Hematopoietic multipotent progenitor cell treated with erythropoietin and hydrocortisone succinate and interleukin-3 and kit ligand, for 6 days (in vitro differentiated cells): ENCODE results near the gene UBA1.

Source experiments
- DNase-seq: peaks from one replicate; pipeline ENCODE4 v3.0.0-alpha.2; 2015

Gene UBA1

DNA sequence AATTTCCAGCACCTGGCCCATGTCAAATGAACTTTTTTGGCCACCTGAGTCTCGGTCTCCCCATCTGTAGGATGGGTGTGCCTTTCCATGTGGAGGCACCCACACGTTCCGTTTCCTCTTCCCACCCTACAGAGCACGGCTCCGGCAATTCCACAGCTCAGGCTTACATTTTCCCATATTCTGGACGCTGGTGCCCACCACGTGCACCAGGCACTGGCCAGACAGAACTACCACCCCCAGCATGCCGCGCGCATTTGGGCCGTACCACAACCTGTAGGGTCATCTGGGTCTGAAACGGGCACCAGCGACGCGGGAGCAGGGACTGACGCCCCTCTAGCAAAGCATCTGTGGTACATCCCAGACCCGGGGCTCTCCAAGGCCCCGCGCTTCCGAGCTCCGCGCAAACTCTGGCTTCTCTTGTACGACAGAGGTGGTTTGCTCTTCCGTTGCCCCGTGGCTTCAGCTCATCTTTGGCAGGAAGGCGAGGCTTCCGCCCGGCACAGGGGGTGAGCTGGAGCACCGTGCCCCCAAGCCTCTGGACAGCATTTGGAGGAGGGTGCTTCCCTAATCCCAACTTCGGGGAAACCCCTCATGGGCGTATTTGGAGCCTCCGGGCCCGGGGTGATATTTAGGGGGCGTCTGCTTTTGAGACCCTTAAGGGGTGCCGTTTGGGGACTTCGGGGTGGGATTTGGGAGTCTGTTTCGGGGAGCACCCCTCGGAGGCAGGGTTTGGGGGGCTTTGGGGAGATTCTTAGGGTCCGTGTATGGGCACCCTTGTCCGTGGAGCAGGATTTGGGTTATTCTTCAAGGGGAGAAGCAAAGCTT, 3.0 kb upstream of the UBA1 start:
- peak; percentile 94 for DNase-seq

DNA sequence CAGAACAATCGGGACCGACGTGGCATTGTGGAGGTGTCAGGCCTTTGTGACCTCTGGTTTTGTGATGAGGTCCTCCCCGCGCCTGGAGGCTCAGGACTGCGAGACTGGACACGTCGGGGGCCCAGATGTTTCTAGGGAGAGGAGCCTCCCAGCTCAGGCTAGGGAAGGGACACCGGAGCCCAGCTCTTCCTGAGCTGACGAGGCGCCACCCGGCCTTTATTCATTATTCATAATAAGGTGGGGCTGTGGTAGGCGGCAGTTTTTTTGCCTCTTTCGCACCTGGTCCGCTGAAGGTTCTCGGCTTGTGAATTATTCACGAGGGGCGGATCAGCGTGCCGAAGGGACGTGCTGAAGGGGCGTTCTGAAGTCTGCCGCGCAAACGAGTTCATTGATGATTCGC, 2.3 kb upstream of the UBA1 start:
- DNase-seq = peak; percentile 32

DNA sequence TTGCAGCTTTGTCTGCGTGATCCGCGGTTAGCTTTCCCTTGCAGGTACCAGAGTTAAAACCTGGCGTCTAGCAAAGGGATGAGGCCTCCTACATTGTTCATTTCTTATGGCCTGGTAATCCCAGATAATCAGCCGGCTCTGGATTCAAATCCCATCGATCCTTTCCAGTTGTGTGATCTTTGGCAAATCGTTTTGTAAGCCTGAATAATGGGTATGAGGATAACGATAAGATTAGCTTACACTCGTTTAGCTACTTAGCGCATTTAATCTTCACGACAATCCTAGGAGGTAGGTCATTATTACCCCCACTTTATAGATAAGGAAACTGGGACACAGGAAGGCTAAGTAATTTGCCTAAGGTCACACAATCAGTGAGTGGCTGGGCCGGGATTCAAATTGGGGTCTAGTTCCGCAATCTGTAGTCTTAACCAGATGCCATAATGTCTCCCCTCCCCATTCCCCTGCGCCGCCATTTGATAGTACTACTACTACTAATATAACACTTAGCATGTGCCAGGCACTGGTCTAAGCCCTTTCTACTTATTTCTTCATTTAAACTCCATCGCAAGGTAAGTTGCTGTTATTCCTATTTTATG, 1.7 kb upstream of the UBA1 start:
- peak; percentile 7 for DNase-seq

- peak; percentile 13 for DNase-seq
Measured at GRCh38 chrX:47194194-47194787, 662 bp downstream of the UBA1 start.

DNA sequence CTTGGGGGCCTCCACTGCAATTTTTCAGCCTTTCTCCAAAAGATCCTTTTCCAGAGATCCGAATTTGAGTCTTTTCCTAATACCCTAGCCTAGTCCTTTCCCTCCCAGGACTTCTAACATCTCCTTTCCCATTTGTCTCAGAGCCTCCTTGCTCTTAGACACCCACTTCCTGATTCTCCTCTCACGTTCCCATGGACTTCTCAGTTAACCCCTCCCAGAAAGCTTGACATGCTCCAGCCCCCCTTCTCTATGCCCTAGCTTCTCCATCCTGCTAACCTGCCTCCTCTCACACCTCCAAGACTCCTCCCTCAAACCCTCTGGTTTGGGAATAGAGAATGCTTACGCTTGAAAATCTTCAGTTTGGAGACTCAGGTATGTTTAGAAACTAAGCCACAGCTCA, 2.5 kb downstream of the UBA1 start:
- no peak for DNase-seq

DNA sequence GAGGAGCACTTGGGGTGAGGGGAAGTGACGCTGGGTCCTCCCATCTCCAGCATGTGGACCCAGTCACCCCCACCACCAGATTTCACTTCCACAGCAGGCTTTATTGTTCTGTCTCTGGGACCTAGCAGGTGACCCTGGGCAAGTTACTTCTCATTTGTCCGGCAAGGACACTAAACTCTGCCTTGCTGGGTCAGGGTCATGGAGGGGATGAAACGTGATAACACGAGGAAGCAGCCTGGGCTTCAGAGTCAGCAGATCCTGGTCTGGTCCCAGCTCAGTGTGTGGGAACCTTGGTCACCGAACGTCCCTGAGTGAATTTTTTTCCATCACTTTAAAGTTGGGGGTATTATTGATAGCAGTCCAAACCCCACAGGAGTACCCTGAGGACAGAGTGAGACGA, 3.9 kb downstream of the UBA1 start:
- no peak for DNase-seq

- DNase-seq = no peak
Measured at GRCh38 chrX:47198026-47198686, 4.5 kb downstream of the UBA1 start.

- no peak for DNase-seq
Measured at GRCh38 chrX:47198687-47199080, 5.1 kb downstream of the UBA1 start.

DNA sequence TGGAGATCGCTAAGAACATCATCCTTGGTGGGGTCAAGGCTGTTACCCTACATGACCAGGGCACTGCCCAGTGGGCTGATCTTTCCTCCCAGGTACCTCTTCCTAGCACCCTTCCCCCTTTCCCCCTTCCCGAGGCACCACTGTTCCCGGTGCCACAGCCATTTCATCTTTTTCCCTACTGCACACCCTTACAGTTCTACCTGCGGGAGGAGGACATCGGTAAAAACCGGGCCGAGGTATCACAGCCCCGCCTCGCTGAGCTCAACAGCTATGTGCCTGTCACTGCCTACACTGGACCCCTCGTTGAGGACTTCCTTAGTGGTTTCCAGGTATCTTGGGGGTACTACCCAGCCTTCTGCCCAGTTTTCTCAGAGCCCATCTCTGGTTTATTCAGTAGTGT, 5.7 kb downstream of the UBA1 start:
- DNase-seq = no peak

GRCh38 chrX:47200385-47201150, 6.9 kb downstream of the UBA1 start:
- DNase-seq = no peak

- DNase-seq = no peak
Measured at GRCh38 chrX:47201345-47201944, 7.8 kb downstream of the UBA1 start.

GRCh38 chrX:47202316-47202715, 8.7 kb downstream of the UBA1 start:
- DNase-seq = no peak

DNA sequence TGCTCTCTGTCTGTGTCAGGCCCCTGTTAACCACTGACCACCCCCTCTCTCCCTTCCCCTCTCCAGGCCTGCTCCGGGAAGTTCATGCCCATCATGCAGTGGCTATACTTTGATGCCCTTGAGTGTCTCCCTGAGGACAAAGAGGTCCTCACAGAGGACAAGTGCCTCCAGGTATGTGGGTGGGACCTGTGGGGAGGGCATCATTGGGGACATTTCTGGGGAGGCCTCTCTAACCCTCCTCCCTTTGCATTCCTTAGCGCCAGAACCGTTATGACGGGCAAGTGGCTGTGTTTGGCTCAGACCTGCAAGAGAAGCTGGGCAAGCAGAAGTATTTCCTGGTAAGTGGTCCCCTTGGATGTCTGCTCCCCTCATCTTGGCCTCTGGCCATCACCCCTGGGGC, 9.2 kb downstream of the UBA1 start:
- DNase-seq = no peak

- DNase-seq = no peak
Measured at GRCh38 chrX:47204970-47205369, 11.3 kb downstream of the UBA1 start.

DNA sequence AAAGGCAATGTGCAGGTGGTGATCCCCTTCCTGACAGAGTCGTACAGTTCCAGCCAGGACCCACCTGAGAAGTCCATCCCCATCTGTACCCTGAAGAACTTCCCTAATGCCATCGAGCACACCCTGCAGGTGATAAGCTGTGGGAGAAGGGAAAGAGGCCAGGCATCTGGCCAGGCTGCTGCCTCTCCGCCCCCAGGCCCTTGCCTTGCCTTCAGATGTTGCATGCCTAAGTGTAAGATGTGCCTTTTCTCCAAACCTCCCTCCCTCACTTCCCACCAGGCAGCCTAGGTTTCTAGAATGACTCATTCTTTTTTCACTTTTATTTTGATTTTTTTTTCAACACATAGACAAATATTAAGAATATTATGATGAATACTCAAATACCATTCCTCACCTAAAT, 12.7 kb downstream of the UBA1 start:
- DNase-seq = no peak

DNA sequence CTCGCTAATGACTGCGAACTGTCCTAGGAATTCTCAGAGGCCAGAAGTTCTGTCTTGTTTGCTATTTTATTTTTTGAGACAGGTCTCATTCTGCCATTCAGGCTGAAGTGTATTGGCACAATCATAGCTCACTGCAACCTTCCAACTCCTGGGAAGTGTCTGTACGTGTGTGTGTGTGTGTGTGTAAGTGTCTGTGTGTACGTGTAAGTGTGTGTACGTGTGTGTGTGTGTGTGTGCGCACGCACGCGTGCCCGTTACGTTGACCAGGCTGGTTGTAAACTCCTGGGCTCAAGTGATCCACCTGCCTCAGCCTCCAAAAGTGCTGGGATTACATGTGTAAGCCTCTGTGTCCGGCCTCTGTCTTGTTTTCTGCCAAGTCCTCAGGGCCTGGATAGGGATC, 14.5 kb downstream of the UBA1 start:
- no peak for DNase-seq

DNA sequence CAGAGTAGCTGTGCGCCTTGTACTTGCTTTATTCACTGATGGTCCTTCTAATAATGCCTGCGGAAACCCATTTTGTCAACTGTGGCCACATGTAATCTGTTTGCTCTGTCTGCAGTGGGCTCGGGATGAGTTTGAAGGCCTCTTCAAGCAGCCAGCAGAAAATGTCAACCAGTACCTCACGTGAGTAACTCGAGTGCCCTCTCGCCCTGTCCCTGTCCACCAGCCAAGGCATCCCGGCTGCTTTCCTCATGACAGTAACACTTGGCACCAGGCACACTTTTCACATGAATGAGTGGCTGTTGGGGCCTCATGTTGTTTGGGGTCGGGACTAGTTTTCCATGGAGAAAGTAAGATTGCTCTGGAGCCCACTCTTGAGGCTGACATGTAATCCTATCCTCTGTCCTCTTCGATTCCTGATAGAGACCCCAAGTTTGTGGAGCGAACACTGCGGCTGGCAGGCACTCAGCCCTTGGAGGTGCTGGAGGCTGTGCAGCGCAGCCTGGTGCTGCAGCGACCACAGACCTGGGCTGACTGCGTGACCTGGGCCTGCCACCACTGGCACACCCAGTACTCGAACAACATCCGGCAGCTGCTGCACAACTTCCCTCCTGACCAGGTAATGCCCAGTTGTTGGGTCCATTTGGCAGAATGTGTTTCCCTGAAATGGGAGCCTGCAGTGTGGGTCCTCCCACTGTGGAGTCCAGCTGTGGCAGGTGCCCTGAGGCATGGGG, 16.0 kb downstream of the UBA1 start:
- DNase-seq = no peak

DNA sequence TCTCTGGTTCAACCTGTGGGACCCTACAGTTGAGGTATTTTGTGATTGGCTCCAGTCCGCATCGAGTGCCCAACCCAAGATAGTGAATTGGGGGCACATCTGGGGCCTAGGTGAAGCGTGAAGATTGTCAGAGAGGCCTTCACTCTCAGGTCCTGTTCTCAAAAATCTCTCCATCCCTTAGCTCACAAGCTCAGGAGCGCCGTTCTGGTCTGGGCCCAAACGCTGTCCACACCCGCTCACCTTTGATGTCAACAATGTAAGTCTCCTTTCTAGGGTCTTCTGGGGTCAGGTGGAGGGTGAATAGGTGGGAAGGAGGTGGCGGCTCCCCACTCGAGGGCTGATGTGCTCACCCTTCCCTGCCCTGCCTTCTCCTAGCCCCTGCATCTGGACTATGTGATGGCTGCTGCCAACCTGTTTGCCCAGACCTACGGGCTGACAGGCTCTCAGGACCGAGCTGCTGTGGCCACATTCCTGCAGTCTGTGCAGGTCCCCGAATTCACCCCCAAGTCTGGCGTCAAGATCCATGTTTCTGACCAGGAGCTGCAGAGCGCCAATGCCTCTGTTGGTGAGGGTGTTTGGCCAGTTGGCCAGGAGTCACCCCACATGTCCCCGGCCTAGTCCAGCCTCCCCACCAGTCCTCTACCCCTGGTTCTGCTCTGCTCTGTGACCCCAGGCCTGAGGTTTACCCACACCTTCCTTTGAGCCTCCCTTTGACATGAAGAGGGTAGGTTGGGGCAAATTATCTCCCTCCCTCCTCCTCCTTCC, 17.2 kb downstream of the UBA1 start:
- no peak for DNase-seq

DNA sequence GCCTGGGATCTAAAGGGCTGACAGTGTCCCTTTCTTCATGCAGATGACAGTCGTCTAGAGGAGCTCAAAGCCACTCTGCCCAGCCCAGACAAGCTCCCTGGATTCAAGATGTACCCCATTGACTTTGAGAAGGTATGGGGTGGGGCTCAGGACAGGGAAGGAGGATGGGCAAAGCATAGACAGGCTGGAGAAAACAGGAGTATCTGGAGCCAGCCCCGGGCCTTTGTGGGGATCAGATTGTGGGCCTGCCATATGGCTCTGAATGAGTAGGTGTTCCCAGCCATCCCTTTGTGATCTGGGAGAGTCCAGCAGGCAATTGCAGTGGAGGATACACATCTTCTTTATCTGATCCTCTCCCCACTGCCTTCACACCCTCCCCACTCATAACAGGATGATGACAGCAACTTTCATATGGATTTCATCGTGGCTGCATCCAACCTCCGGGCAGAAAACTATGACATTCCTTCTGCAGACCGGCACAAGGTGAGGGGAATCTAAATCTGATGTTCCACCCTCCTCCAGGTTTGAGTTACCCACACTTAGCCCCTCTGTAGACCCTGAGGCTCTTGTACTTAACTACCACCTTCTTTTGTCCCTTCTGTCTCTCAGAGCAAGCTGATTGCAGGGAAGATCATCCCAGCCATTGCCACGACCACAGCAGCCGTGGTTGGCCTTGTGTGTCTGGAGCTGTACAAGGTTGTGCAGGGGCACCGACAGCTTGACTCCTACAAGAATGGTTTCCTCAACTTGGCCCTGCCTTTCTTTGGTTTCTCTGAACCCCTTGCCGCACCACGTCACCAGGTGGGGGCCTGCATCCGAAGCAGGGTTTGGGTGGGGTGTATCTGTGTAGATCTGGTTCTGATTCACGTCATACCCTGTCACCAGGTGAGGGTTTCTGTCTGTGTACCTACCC, 19.0 kb downstream of the UBA1 start:
- no peak for DNase-seq
